Measurements from ENCODE around the gene SPANXN4.

SPANXN4 gene, protein sequence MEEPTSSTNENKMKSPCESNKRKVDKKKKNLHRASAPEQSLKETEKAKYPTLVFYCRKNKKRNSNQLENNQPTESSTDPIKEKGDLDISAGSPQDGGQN

GRCh38 chrX:143025628-143026027 lies at the start of gene SPANXN4:
SPANXN4 (plus strand) TSS chrX:143025928; CDS start chrX:143026015, 87 bp downstream.
- DNase-seq (ENCODE audit: low read depth) = no peak

GRCh38 chrX:142977128-142977914 lies 48.4 kb upstream of the SPANXN4 start:
- no peak for DNase-seq (ENCODE audit: low read depth)

DNA sequence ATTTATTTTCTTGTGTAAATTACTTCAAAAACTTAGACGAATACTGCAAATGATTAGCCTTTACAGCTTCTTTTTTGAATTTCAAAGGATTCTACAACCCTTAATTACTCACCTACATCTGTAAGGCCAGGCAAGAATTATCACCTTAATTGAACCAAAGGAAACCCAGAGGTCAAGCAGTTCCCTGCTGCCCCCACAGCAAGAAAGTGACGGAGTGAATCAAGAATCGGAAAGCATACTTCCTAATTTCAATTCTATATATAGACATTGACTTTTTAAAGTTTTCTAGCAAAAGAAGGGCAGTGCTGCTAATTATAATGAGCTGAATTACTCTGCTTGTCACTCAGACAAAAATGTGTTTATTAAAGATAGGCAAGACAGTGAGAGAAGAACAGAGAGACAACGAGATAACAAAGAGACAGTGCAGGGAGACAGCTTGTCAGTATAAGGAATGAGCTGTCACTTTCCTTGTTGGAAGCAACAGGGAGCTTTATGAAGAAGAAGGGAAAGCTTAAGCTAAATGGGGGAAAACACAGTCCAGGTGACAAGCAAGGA lies 47.5 kb upstream of the SPANXN4 start:
- DNase-seq (ENCODE audit: low read depth) = no peak

DNA sequence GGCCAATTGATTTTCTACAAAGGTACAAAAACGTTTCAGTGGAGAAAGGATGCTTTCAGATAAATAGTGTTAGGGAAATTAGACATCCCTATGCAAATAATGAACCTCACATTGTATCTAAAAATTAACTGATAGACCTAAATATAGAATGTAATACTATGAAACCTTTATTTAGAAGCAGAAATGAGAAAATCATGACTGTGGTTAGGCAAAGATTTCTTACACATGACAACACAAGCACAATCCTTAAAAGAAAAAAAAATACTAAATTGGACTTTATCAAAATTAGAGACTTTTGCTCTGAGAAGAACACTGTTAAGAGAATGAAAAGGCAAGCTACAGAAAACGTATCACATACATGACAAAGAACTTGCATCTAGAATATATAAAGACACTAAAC lies 43.0 kb upstream of the SPANXN4 start:
- DNase-seq (ENCODE audit: low read depth) = no peak

DNA sequence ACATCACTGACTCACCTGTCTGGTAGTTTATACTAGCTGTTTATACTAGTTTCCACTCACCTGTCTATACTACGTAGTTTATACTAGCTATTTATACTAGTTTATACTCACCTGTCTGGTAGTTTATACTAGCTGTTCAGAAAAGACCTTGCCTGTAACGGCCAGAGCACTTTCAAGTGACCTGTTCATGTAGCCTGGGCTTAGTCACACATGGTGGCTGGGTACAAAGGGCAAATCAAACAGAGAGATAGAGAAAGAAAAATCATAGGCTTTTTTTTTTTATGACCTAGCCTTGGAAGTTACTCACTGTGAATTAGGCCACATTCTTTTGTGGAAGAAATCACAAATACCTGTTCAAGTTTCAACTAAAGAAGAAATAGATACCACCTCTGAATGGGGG lies 30.7 kb upstream of the SPANXN4 start:
- no peak for DNase-seq (ENCODE audit: low read depth)

GRCh38 chrX:142998447-142999198 lies 27.1 kb upstream of the SPANXN4 start:
- DNase-seq (ENCODE audit: low read depth) = no peak

GRCh38 chrX:142999199-142999701 lies 26.5 kb upstream of the SPANXN4 start:
- no peak for DNase-seq (ENCODE audit: low read depth)

DNA sequence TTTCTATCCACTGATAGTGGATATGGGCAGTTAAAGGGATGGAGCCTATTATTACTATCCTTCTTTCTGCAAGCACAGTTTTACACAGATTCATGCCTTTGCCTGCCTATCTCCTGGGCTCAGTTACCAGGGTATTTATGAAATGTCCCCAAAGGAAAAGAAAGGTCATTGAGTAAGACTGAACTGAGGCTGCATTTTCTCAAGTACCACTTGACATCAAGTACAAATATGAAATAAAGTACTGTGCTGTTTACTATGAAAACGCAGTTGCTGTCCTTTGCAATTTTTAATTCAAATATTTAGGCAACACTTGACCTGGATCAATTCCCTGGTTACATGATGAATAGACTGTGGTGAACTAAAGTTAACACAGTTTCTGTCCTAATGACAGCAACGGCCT lies 23.5 kb upstream of the SPANXN4 start:
- DNase-seq (ENCODE audit: low read depth) = no peak

DNA sequence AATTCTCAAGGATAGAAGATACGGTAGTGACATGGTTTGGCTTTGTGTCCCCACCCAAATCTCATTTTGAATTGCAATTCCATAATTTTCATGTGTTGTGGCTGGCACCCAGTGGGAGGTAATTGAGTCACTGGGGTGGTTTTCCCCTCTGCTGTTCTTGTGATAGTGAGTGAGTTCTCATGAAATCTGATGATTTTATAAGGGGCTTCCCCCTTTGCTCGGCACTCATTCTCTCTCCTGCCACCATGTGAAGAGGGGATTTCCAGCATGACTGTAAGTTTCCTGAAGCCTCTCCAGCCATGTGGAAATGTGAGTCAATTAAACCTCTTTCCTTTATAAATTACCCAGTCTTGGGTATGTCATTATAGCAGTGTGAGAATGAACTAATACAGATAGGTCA lies 8.5 kb upstream of the SPANXN4 start:
- no peak for DNase-seq (ENCODE audit: low read depth)

DNA sequence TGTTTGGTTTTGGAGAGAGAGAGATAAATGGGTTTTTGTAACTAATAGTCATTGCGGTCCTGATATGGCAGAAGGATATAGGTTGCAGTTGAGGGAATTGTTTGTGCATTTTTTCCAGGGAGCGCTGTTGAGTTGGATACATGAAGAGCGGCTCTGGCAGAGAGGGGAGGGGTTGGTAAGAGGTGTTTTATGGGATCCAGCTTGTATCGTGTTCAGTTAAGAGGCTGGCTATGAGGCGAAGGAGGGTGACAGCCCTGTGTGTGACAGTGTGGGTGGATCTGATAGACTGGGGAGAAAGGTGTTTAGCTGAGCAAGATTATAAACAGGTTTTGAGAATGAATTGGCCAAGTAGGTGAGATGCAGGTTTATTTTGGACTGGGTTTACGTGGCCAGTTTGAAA lies 1.5 kb downstream of the SPANXN4 start:
- no peak for DNase-seq (ENCODE audit: low read depth)

GRCh38 chrX:143047511-143047910 lies 21.8 kb downstream of the SPANXN4 start:
- DNase-seq (ENCODE audit: low read depth) = no peak

- DNase-seq (ENCODE audit: low read depth) = no peak
Observed at GRCh38 chrX:143058120-143058519, 32.4 kb downstream of the SPANXN4 start.

DNA sequence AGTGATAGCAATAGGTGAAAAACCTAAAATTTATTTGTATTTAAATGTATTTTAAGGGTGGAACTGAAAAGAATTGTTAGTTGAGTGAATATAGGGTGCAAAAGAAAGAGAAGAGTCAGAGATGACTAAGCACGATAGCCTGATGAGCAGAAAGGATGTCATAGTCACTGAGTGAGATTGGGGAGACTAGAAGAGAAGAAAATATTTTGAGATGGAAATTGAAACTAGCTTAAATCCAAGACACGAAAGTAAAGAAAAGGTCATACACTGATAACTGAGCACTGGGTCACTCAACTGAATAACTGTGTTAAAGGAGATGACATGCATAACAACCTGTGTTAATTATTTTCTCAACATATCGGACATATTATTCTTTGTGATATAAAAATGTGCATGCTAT lies 55.5 kb downstream of the SPANXN4 start:
- no peak for DNase-seq (ENCODE audit: low read depth)

DNA sequence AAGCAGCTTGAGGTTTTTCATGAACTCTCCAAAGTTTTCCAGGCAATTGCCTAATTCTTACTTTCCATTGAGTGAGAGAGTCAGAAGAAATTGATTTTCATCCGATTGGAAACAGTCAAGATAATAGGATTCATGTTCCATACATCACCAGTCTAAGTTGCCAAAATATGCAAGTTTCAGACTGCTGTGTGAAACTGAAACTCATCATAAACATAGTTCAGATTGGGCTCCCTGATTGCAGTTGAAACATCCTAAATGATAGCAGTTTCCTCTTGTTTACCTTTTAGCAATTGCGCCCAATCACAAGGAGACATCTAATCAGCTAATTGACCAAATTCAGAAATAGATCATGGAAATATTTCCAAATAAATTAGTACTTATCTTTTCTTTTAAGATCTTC lies 56.8 kb downstream of the SPANXN4 start:
- DNase-seq (ENCODE audit: low read depth) = no peak
